K562 (cell line): Measurements from ENCODE around the gene DAPK3. TPM values are rescaled to one million over a fixed set of nuclear protein-coding genes. Genes with fewer than 3 reads are reported as not detected.

Experiments used
- ADNP ChIP-seq: fragments of 200-800 bp; sonication (Bioruptor generic); IDR thresholded peaks from 2 replicates; pipeline ENCODE4 v1.6.1; 2016; ENCODE audit warnings: missing genetic modification characterization, missing compliant biosample characterization
- EGR1 ChIP-seq: fragments of 450-650 bp; conservative IDR thresholded peaks from 2 replicates; pipeline ENCODE4 v1.6.1; 2017; ENCODE audit warnings: mild to moderate bottlenecking
- EHMT2 ChIP-seq: fragments of 450-650 bp; IDR thresholded peaks from 2 replicates; pipeline ENCODE4 v1.6.1; 2018; ENCODE audit warnings: antibody characterized with exemption
- EZH2 ChIP-seq: IDR thresholded peaks from 2 replicates; pipeline ENCODE4 v1.6.1; 2012; ENCODE audit warnings: low read depth, mild to moderate bottlenecking, inconsistent platforms, low read length, borderline replicate concordance
- MCM2 ChIP-seq: fragments of 450-650 bp; IDR thresholded peaks from 2 replicates; pipeline ENCODE4 v1.6.1; 2017; ENCODE audit warnings: low read depth, mild to moderate bottlenecking
- MTF1 ChIP-seq: fragments of 250-450 bp; sonication (Bioruptor Pico); IDR thresholded peaks from 2 replicates; pipeline ENCODE4 v1.9.0; 2021; ENCODE audit warnings: moderate library complexity, mild to moderate bottlenecking, inconsistent platforms, borderline replicate concordance
- NELFE ChIP-seq: IDR thresholded peaks from 2 replicates; pipeline ENCODE4 v1.6.1; 2011; ENCODE audit warnings: mild to moderate bottlenecking; ENCODE audit not compliant: insufficient read depth, insufficient read length
- PML ChIP-seq: IDR thresholded peaks from 2 replicates; pipeline ENCODE4 v1.6.1; 2012; ENCODE audit warnings: low read length, inconsistent platforms
- SETDB1 ChIP-seq: IDR thresholded peaks from one replicate; pipeline ENCODE4 v1.6.1; 2012; ENCODE audit warnings: low read length, control low read depth, inconsistent platforms
- SMARCA5 ChIP-seq: fragments of 450-650 bp; IDR thresholded peaks from 2 replicates; pipeline ENCODE4 v1.6.1; 2016
- TCF7 ChIP-seq: sonication (generic); IDR thresholded peaks from 2 replicates; pipeline ENCODE4 v1.6.1; 2016; ENCODE audit warnings: antibody characterized with exemption, borderline replicate concordance
- TRIM24 ChIP-seq, 2 experiments: fragments of 450-650 bp; IDR thresholded peaks; 2 replicates each; pipeline ENCODE4 v1.6.1; 2016
- ZNF121 ChIP-seq: sonication (generic); formaldehyde crosslinking; conservative IDR thresholded peaks from 2 replicates; pipeline ENCODE4 v1.8.0; 2022; ENCODE audit warnings: missing genetic modification reagents
- ZNF165 ChIP-seq: fragments of 250-450 bp; sonication (Bioruptor Pico); IDR thresholded peaks from 2 replicates; pipeline ENCODE4 v1.4.0; 2020; ENCODE audit warnings: borderline replicate concordance
- ZNF436 ChIP-seq: fragments of 250-450, 450-650 bp; sonication (Bioruptor Pico); formaldehyde crosslinking; IDR thresholded peaks from 2 replicates; pipeline ENCODE4 v1.7.0; 2020; ENCODE audit warnings: mild to moderate bottlenecking
- polyA plus RNA-seq, 8 experiments: library from polyadenylated mRNA; depleted of rRNA in 4 of 8; stranded (reverse) in 5 of 8; unstranded in 3 of 8; fragments of >200 nt; fragmentation: Nextera tagmentation in 2 of 8; fragmentation: Illumina TruSeq in 1 of 8; extraction: Ambion mirVana in 2 of 8; extraction: Trizol in 1 of 8; gene quantifications; 2 replicates each; pipeline versions ENCODE4 v1.2.1 to v1.2.3, GENCODE V29; 2011 to 2014; ENCODE audit warnings: inconsistent platforms in 1 of 8, missing spikeins in 1 of 8
- total RNA-seq, 7 experiments: library from RNA; depleted of rRNA in 6 of 7; stranded (reverse); fragments of >200 nt in 6 of 7; fragmentation: Illumina TruSeq in 2 of 7; extraction: Trizol in 2 of 7; gene quantifications; 2 replicates each; pipeline versions ENCODE4 v1.2.1 to v1.2.3, GENCODE V29; 2011 to 2021; ENCODE audit warnings: low replicate concordance in 1 of 7
- TF ChIP-seq, protein P1 (sequence below): sonication (generic); formaldehyde crosslinking; IDR thresholded peaks from 2 replicates; pipeline ENCODE4 v1.8.0; 2022; ENCODE audit warnings: missing genetic modification reagents, mild to moderate bottlenecking, borderline replicate concordance
- TF ChIP-seq, protein P2 (sequence below): fragments of 250-450 bp; sonication (Bioruptor Pico); IDR thresholded peaks from 2 replicates; pipeline ENCODE4 v1.5.0; 2020; ENCODE audit warnings: mild to moderate bottlenecking
- TF ChIP-seq, protein P3 (sequence below): fragments of 250-450 bp; sonication (Bioruptor Pico); IDR thresholded peaks from 2 replicates; pipeline ENCODE4 v1.8.0; 2021; ENCODE audit warnings: borderline replicate concordance, mild to moderate bottlenecking, moderate library complexity; ENCODE audit not compliant: poor library complexity, severe bottlenecking
- TF ChIP-seq, protein P4 (sequence below): fragments of 450-650 bp; formaldehyde crosslinking; conservative IDR thresholded peaks from 2 replicates; pipeline ENCODE4 v1.4.0; 2022; ENCODE audit warnings: mild to moderate bottlenecking, missing genetic modification characterization
- TF ChIP-seq, protein P5 (sequence below): fragments of 200-800 bp; sonication (Bioruptor generic); IDR thresholded peaks from 2 replicates; pipeline ENCODE4 v1.6.1; 2017; ENCODE audit warnings: missing genetic modification characterization, missing compliant biosample characterization
- TF ChIP-seq, protein P6 (sequence below): sonication (generic); formaldehyde crosslinking; IDR thresholded peaks from 2 replicates; pipeline ENCODE4 v1.8.1; 2023; ENCODE audit warnings: mild to moderate bottlenecking, missing genetic modification reagents

Gene DAPK3
- total and polyA plus RNA-seq, 9 of the 15 experiments (the other 6 are each of a cell fraction or from before 2014, with no cell fraction given), result 0.14 to 63.4 (median 25.0) TPM

DNA sequence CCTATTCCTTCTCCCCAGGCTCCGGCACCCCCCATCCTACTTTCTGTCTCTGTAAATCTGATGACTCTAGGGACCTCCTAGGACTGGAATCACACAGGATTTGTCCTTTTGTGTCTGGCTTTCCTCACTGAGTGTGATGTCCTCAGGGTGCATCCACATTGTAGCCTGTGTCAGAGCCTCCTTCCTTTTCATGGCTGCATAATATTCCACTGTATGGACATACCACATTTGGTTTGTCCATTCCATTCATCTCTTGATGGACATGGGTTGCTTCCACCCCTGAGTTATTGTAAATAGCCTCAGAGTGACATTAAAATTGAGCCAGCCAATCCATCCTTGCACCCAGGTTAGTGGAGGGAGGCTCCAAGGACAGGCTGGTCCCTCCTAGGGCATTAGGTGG is 60.8 kb downstream of the DAPK3 start (continued):
- TF ChIP-seq PML (no peak), SMARCA5 (peak; percentile 78; the same call in 1 of the 2 replicates), MCM2 (no peak), ZNF121 (CRISPR knock-in tag) (no peak), ZNF165 (CRISPR knock-in tag) (no peak), EZH2 (no peak), MTF1 (CRISPR knock-in tag) (no peak), TCF7 (no peak), NELFE (no peak), ADNP (tag) (peak; percentile 76), ZNF436 (no peak), SETDB1 (no peak), TRIM24 (IDR thresholded peaks at IDR 0.05) (0 out of 4 replicates have a peak, but pooled peaks of 1 of the 2 experiments have one; percentile 22), EHMT2 (no peak), EGR1 (no peak)
- TF ChIP-seq, protein P1, sequence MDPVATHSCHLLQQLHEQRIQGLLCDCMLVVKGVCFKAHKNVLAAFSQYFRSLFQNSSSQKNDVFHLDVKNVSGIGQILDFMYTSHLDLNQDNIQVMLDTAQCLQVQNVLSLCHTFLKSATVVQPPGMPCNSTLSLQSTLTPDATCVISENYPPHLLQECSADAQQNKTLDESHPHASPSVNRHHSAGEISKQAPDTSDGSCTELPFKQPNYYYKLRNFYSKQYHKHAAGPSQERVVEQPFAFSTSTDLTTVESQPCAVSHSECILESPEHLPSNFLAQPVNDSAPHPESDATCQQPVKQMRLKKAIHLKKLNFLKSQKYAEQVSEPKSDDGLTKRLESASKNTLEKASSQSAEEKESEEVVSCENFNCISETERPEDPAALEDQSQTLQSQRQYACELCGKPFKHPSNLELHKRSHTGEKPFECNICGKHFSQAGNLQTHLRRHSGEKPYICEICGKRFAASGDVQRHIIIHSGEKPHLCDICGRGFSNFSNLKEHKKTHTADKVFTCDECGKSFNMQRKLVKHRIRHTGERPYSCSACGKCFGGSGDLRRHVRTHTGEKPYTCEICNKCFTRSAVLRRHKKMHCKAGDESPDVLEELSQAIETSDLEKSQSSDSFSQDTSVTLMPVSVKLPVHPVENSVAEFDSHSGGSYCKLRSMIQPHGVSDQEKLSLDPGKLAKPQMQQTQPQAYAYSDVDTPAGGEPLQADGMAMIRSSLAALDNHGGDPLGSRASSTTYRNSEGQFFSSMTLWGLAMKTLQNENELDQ (CRISPR knock-in tag), result no peak
- TF ChIP-seq, protein P2, sequence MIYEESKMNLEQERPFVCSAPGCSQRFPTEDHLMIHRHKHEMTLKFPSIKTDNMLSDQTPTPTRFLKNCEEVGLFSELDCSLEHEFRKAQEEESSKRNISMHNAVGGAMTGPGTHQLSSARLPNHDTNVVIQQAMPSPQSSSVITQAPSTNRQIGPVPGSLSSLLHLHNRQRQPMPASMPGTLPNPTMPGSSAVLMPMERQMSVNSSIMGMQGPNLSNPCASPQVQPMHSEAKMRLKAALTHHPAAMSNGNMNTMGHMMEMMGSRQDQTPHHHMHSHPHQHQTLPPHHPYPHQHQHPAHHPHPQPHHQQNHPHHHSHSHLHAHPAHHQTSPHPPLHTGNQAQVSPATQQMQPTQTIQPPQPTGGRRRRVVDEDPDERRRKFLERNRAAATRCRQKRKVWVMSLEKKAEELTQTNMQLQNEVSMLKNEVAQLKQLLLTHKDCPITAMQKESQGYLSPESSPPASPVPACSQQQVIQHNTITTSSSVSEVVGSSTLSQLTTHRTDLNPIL (CRISPR knock-in tag), result no peak
- TF ChIP-seq, protein P3, sequence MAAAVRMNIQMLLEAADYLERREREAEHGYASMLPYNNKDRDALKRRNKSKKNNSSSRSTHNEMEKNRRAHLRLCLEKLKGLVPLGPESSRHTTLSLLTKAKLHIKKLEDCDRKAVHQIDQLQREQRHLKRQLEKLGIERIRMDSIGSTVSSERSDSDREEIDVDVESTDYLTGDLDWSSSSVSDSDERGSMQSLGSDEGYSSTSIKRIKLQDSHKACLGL, result no peak
- TF ChIP-seq, protein P4, sequence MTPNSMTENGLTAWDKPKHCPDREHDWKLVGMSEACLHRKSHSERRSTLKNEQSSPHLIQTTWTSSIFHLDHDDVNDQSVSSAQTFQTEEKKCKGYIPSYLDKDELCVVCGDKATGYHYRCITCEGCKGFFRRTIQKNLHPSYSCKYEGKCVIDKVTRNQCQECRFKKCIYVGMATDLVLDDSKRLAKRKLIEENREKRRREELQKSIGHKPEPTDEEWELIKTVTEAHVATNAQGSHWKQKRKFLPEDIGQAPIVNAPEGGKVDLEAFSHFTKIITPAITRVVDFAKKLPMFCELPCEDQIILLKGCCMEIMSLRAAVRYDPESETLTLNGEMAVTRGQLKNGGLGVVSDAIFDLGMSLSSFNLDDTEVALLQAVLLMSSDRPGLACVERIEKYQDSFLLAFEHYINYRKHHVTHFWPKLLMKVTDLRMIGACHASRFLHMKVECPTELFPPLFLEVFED (CRISPR knock-in tag), result no peak
- TF ChIP-seq, protein P5, sequence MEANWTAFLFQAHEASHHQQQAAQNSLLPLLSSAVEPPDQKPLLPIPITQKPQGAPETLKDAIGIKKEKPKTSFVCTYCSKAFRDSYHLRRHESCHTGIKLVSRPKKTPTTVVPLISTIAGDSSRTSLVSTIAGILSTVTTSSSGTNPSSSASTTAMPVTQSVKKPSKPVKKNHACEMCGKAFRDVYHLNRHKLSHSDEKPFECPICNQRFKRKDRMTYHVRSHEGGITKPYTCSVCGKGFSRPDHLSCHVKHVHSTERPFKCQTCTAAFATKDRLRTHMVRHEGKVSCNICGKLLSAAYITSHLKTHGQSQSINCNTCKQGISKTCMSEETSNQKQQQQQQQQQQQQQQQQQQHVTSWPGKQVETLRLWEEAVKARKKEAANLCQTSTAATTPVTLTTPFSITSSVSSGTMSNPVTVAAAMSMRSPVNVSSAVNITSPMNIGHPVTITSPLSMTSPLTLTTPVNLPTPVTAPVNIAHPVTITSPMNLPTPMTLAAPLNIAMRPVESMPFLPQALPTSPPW (CRISPR knock-in tag), result no peak
- TF ChIP-seq, protein P6, sequence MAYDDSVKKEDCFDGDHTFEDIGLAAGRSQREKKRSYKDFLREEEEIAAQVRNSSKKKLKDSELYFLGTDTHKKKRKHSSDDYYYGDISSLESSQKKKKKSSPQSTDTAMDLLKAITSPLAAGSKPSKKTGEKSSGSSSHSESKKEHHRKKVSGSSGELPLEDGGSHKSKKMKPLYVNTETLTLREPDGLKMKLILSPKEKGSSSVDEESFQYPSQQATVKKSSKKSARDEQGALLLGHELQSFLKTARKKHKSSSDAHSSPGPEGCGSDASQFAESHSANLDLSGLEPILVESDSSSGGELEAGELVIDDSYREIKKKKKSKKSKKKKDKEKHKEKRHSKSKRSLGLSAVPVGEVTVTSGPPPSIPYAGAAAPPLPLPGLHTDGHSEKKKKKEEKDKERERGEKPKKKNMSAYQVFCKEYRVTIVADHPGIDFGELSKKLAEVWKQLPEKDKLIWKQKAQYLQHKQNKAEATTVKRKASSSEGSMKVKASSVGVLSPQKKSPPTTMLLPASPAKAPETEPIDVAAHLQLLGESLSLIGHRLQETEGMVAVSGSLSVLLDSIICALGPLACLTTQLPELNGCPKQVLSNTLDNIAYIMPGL, result no peak
